ENCODE data around the gene PNPLA7.

The PNPLA7 gene

GRCh38 chr9:137447722-137448601, 102.2 kb downstream of the PNPLA7 start:
- no peak for DNase-seq

GRCh38 chr9:137446851-137447471, 103.2 kb downstream of the PNPLA7 start:
- DNase-seq: peak in 1 of 2 experiments; percentile 29

- DNase-seq: peak in 1 of 2 experiments; percentile 30
Observed at GRCh38 chr9:137445930-137446431, 104.2 kb downstream of the PNPLA7 start.

GRCh38 chr9:137445275-137445807, 104.9 kb downstream of the PNPLA7 start:
- DNase-seq: peak; percentile 58 to 76

GRCh38 chr9:137444106-137444790, 106.0 kb downstream of the PNPLA7 start:
- DNase-seq: no peak

GRCh38 chr9:137441935-137442321, 108.3 kb downstream of the PNPLA7 start:
- DNase-seq: no peak

- DNase-seq: peak; percentile 43 to 65
Observed at GRCh38 chr9:137441289-137441934, 108.8 kb downstream of the PNPLA7 start, which contains the start of gene ENTPD8. TSS of gene ENTPD8 (minus strand) at chr9:137441357. CDS start at chr9:137438285, 3,072 bp downstream.

GRCh38 chr9:137439158-137439714, 111.0 kb downstream of the PNPLA7 start:
- DNase-seq: peak in 1 of 2 experiments; percentile 83

GRCh38 chr9:137438591-137439157, 111.5 kb downstream of the PNPLA7 start:
- peak in 1 of 2 experiments; percentile 66 for DNase-seq

GRCh38 chr9:137437691-137438590, 112.3 kb downstream of the PNPLA7 start:
- DNase-seq: no peak

- DNase-seq: no peak
Observed at GRCh38 chr9:137436761-137437600, 113.2 kb downstream of the PNPLA7 start.

GRCh38 chr9:137435980-137436760, 114.0 kb downstream of the PNPLA7 start:
- DNase-seq: no peak

GRCh38 chr9:137435381-137435891, 114.8 kb downstream of the PNPLA7 start:
- no peak for DNase-seq

- no peak for DNase-seq
Observed at GRCh38 chr9:137434498-137435380, 115.5 kb downstream of the PNPLA7 start.

GRCh38 chr9:137433916-137434431, 116.2 kb downstream of the PNPLA7 start:
- DNase-seq: no peak

- no peak for DNase-seq
Observed at GRCh38 chr9:137433349-137433915, 116.8 kb downstream of the PNPLA7 start.
